OCI-LY1 (cell line): ENCODE measurements around the gene TTC27.
"Not testable (repeated sequence)": the region's sequence is repeated elsewhere in the genome, so short reads cannot be mapped to it uniquely, and the experiment has no call there.

Experiments
- H2AFZ ChIP-seq: fragments of 200-600 bp; sonication (generic), shearing (Covaris generic); 2 replicates; pipeline ENCODE4 v1.6.0; 2014; ENCODE audit warnings: antibody characterized with exemption, mild to moderate bottlenecking, low read length
- H3F3A ChIP-seq: fragments of 200-600 bp; sonication (generic), shearing (Covaris generic); 2 replicates; pipeline ENCODE4 v1.6.0; 2014; ENCODE audit warnings: mild to moderate bottlenecking, antibody characterized with exemption, low read length, moderate library complexity; ENCODE audit not compliant: insufficient read depth
- H3K27ac ChIP-seq: fragments of 200-600 bp; sonication (generic); 2 replicates; pipeline ENCODE4 v1.5.1; 2014; ENCODE audit warnings: low read length, mixed run types, mild to moderate bottlenecking, low read depth; ENCODE audit not compliant: poor library complexity, severe bottlenecking
- H3K27me3 ChIP-seq: fragments of 200-600 bp; sonication (generic); 2 replicates; pipeline ENCODE4 v1.6.0; 2014; ENCODE audit warnings: antibody characterized with exemption, mild to moderate bottlenecking, low read length, moderate library complexity; ENCODE audit not compliant: insufficient read depth
- H3K36me3 ChIP-seq: fragments of 200-600 bp; sonication (generic); 2 replicates; pipeline ENCODE4 v1.6.1; 2014; ENCODE audit warnings: mild to moderate bottlenecking, antibody characterized with exemption, low read length, moderate library complexity, mixed read lengths; ENCODE audit not compliant: insufficient read depth
- H3K4me1 ChIP-seq: fragments of 200-600 bp; sonication (generic); 2 replicates; pipeline ENCODE4 v1.5.1; 2014; ENCODE audit warnings: mild to moderate bottlenecking, low read length, moderate library complexity; ENCODE audit not compliant: insufficient read depth, severe bottlenecking
- H3K4me2 ChIP-seq: fragments of 200-600 bp; sonication (generic), shearing (Covaris generic); 2 replicates; pipeline ENCODE4 v1.6.1; 2014; ENCODE audit warnings: low read length
- H3K4me3 ChIP-seq: fragments of 200-600 bp; sonication (generic); 2 replicates; pipeline ENCODE4 v1.5.1; 2014; ENCODE audit warnings: low read length, low read depth, mild to moderate bottlenecking, mixed read lengths; ENCODE audit not compliant: poor library complexity, severe bottlenecking
- H3K79me2 ChIP-seq: fragments of 200-600 bp; shearing (Covaris generic); 2 replicates; pipeline ENCODE4 v1.6.1; 2016; ENCODE audit warnings: mixed run types, low read length, mixed read lengths; ENCODE audit not compliant: insufficient read depth
- H3K9ac ChIP-seq: fragments of 200-600 bp; sonication (generic), shearing (Covaris generic); 2 replicates; pipeline ENCODE4 v1.6.1; 2014; ENCODE audit warnings: mild to moderate bottlenecking, low read length, mixed read lengths
- H3K9me2 ChIP-seq: fragments of 200-600 bp; sonication (generic), shearing (Covaris generic); 2 replicates; pipeline ENCODE4 v1.6.1; 2014; ENCODE audit warnings: low read depth, mild to moderate bottlenecking, low read length, mixed read lengths
- H3K9me3 ChIP-seq: fragments of 200-600 bp; shearing (Covaris generic); 2 replicates; pipeline ENCODE4 v1.6.1; 2014; ENCODE audit warnings: low read length, mixed read lengths
- H4K20me1 ChIP-seq: fragments of 200-600 bp; sonication (generic), shearing (Covaris generic); 2 replicates; pipeline ENCODE4 v1.6.0; 2016; ENCODE audit warnings: mild to moderate bottlenecking, low read length; ENCODE audit not compliant: insufficient read depth
- EZH2 ChIP-seq: fragments of 200-600 bp; sonication (generic), shearing (Covaris generic); IDR thresholded peaks from 2 replicates; pipeline ENCODE4 v1.8.0; 2017; ENCODE audit warnings: borderline replicate concordance, mixed run types, mild to moderate bottlenecking, antibody characterized with exemption, low read length, moderate library complexity, mixed read lengths
- TF ChIP-seq, protein P1 (sequence below): fragments of 200-600 bp; sonication (generic), shearing (Covaris generic); IDR thresholded peaks from 2 replicates; pipeline ENCODE4 v1.5.1; 2017; ENCODE audit warnings: mild to moderate bottlenecking, antibody characterized with exemption, low read length, moderate library complexity, mixed read lengths

TTC27 gene

DNA sequence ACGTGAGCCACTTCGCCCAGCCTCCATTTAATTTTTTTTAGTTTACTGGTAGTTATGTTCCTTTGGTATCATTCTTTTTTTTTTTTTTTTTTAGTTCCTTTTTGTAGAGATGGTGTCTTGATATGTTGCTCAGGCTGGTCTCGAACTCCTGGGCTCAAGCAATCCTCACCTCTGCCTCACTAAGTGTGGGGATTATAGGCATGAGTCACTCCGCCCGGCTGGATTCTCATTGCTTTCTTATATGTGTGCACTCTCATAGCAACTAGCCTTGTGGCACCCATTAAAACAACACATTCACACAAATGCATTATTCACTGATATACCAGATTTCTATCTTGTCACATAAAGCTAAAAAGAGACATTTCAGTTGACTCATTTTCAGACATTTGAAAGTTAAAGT is 4.2 kb downstream of the TTC27 start:
- Histone ChIP-seq H4K20me1 (no peaks in the 10 kb centered on the region), H3K27me3 (no peaks in the 10 kb centered on the region), H3K27ac (no peak overlapping the region), H3K4me1 (peaks cover 13% of the 10 kb centered on the region), H3K79me2 (0 out of 2 replicates have a peak, but pooled peaks cover 3% of the 10 kb centered on the region), H2AFZ (no peak overlapping the region), H3K9me2 (no peaks in the 10 kb centered on the region), H3K9me3 (no peaks in the 10 kb centered on the region), H3K4me2 (no peak overlapping the region), H3K9ac (no peak overlapping the region), H3F3A (no peaks in the 10 kb centered on the region), H3K36me3 (peaks cover 58% of the 10 kb centered on the region), H3K4me3 (no peak overlapping the region)
- TF ChIP-seq, protein P1, sequence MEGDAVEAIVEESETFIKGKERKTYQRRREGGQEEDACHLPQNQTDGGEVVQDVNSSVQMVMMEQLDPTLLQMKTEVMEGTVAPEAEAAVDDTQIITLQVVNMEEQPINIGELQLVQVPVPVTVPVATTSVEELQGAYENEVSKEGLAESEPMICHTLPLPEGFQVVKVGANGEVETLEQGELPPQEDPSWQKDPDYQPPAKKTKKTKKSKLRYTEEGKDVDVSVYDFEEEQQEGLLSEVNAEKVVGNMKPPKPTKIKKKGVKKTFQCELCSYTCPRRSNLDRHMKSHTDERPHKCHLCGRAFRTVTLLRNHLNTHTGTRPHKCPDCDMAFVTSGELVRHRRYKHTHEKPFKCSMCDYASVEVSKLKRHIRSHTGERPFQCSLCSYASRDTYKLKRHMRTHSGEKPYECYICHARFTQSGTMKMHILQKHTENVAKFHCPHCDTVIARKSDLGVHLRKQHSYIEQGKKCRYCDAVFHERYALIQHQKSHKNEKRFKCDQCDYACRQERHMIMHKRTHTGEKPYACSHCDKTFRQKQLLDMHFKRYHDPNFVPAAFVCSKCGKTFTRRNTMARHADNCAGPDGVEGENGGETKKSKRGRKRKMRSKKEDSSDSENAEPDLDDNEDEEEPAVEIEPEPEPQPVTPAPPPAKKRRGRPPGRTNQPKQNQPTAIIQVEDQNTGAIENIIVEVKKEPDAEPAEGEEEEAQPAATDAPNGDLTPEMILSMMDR: no peak
- no peak for TF ChIP-seq EZH2

DNA sequence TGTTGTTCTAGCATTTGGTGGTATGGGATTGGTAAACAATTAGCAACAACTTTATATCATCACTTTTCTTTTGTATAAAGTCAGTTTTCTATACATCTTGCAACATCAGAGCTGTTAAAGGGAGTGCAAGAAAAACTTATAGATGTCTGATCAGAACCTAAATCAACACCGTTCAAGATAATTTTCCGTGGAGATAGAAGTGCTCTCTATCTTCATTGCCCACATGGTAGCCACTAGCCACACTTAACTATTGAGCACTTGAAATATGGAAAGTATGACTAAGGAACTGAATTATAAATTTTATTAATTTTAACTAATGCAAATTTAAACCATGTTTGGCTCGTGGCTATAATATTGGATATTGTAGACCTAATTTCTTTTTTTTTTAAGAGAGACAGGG is 5.2 kb downstream of the TTC27 start:
- Histone ChIP-seq H3K79me2 (0 out of 2 replicates have a peak, but pooled peaks cover 3% of the 10 kb centered on the region), H3K27me3 (no peaks in the 10 kb centered on the region), H3F3A (no peaks in the 10 kb centered on the region), H3K4me2 (no peak overlapping the region), H3K27ac (no peak overlapping the region), H3K4me1 (peaks cover 6% of the 10 kb centered on the region), H2AFZ (no peak overlapping the region), H4K20me1 (no peaks in the 10 kb centered on the region), H3K9me3 (no peaks in the 10 kb centered on the region), H3K9me2 (no peaks in the 10 kb centered on the region), H3K36me3 (peaks cover 65% of the 10 kb centered on the region), H3K9ac (no peak overlapping the region), H3K4me3 (no peak overlapping the region)
- TF ChIP-seq, protein P1: no peak
- TF ChIP-seq EZH2: no peak

DNA sequence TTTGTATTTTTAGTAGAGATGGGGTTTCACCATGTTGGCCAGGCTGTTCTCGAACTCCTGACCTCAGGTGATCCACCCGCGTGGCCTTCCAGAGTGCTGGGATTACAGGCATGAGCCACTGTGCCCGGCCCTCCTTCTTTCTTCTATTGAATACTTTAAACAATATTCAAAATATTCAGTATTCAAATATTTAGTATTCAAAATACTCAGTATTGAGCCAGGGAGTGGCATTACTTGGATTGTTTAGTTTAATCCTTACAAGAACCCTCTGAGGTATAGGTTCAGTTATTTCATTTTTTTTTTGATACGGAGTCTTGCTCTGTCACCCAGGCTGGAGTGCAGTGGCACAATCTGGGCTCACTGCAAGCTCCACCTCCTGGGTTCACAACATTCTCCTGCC is 10.7 kb downstream of the TTC27 start:
- H3K4me2 ChIP-seq, H3K27me3 ChIP-seq, H3K9me3 ChIP-seq, H3K4me1 ChIP-seq, H3F3A ChIP-seq, H3K9ac ChIP-seq, H3K9me2 ChIP-seq, H3K27ac ChIP-seq, H3K79me2 ChIP-seq, H3K4me3 ChIP-seq, H4K20me1 ChIP-seq, H2AFZ ChIP-seq: not testable (repeated sequence)
- peaks cover 72% of the 10 kb centered on the region for H3K36me3 ChIP-seq

DNA sequence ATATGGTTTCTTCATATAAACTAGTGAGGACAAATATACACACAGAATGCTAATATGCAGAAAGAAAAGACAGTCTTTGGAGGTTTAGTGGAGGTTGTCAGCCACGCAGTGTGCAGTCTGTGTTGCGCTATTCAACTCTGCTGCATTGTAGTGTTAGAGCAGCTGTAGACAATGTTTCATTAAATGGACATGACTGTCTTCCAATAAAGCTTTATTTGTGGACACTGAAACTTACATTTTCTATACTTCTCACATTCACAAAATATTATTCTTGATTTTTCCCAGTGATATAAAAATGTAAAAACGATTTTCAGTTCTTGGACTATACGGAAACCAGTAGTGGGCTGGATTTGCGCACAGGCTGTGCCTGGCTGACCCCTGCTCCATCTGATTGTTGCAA is 13.3 kb downstream of the TTC27 start:
- TF ChIP-seq, protein P1: no peak
- no peak for TF ChIP-seq EZH2
- H3K9me2 ChIP-seq: no peaks in the 10 kb centered on the region
- no peak overlapping the region for H3K4me3 ChIP-seq
- H3K4me2 ChIP-seq: no peak overlapping the region
- no peaks in the 10 kb centered on the region for H4K20me1 ChIP-seq
- H3K27me3 ChIP-seq: no peaks in the 10 kb centered on the region
- H3K79me2 ChIP-seq: no peaks in the 10 kb centered on the region
- no peaks in the 10 kb centered on the region for H3F3A ChIP-seq
- no peak overlapping the region for H3K9ac ChIP-seq
- no peak overlapping the region for H3K27ac ChIP-seq
- no peak overlapping the region for H2AFZ ChIP-seq
- no peaks in the 10 kb centered on the region for H3K9me3 ChIP-seq
- H3K4me1 ChIP-seq: no peaks in the 10 kb centered on the region
- peaks cover 65% of the 10 kb centered on the region for H3K36me3 ChIP-seq
